Measurements from ENCODE around the gene IFNGR1.

- TF ChIP-seq CTCF (IDR thresholded peaks at IDR 0.05), result no peak
- no peak for TF ChIP-seq POLR2A (IDR thresholded peaks at IDR 0.05)
These were observed 15.9 kb downstream of the IFNGR1 start for GRCh38 chr6:137203256-137203655.

Measured in breast epithelium (tissue), 3 donors.